Activated T-cell treated with anti-CD3 and anti-CD28 coated beads for 4 hours (primary cell): ENCODE data around the gene GPC1.

Source experiments
- DNase-seq: peaks from one replicate; pipeline ENCODE4 v3.0.0-alpha.2; 2020

Gene GPC1

GRCh38 chr2:240458044-240458899 is 22.8 kb downstream of the GPC1 start:
- no peak for DNase-seq

GRCh38 chr2:240458900-240459391 is 23.5 kb downstream of the GPC1 start:
- no peak for DNase-seq

- no peak for DNase-seq
These were observed 24.2 kb downstream of the GPC1 start for GRCh38 chr2:240459401-240460252.

- DNase-seq = no peak
These were observed 24.8 kb downstream of the GPC1 start for GRCh38 chr2:240460253-240460711.

- DNase-seq = no peak
These were observed 25.4 kb downstream of the GPC1 start for GRCh38 chr2:240460781-240461431.

- DNase-seq = no peak
These were observed 26.1 kb downstream of the GPC1 start for GRCh38 chr2:240461471-240462072.

- no peak for DNase-seq
These were observed 26.7 kb downstream of the GPC1 start for GRCh38 chr2:240462073-240462706.

GRCh38 chr2:240462707-240463273 is 27.3 kb downstream of the GPC1 start:
- DNase-seq = no peak

- no peak for DNase-seq
These were observed 27.9 kb downstream of the GPC1 start for GRCh38 chr2:240463274-240463865.

- no peak for DNase-seq
These were observed 28.5 kb downstream of the GPC1 start for GRCh38 chr2:240463866-240464481.

GRCh38 chr2:240464514-240465241 is 29.2 kb downstream of the GPC1 start:
- DNase-seq = no peak

- no peak for DNase-seq
These were observed 29.9 kb downstream of the GPC1 start for GRCh38 chr2:240465268-240465764.

- no peak for DNase-seq
These were observed 30.5 kb downstream of the GPC1 start for GRCh38 chr2:240465765-240466578.

- DNase-seq = no peak
These were observed 31.2 kb downstream of the GPC1 start for GRCh38 chr2:240466579-240467148.

- DNase-seq = no peak
These were observed 31.7 kb downstream of the GPC1 start for GRCh38 chr2:240467149-240467642.

- DNase-seq = no peak
These were observed 32.3 kb downstream of the GPC1 start for GRCh38 chr2:240467659-240468302.

GRCh38 chr2:240468303-240469238 is 33.1 kb downstream of the GPC1 start:
- DNase-seq = no peak
